GM13977 (cell line): Measurements from ENCODE around the gene EDEM3.

Source experiments
- DNase-seq: peaks from one replicate; pipeline ENCODE4 v3.0.0; 2012; ENCODE audit warnings: low spot score
- in situ Hi-C: fragments of 300-500 bp; cut with MboI; formaldehyde crosslinking; loops from one replicate; pipeline ENCODE4 v1.12.0; 2022; ENCODE audit warnings: low sequenced_read_pairs, low pct_unique_long_range_greater_than_20kb, mixed read lengths, inconsistent platforms; ENCODE audit not compliant: unreplicated experiment
- TF ChIP-seq, protein P1 (sequence below): IDR thresholded peaks from 2 replicates; pipeline ENCODE4 v1.5.1; 2012; ENCODE audit warnings: mild to moderate bottlenecking, control low read depth; ENCODE audit not compliant: insufficient read depth; ENCODE audit errors: extremely low read depth, missing control alignments

Gene EDEM3

DNA sequence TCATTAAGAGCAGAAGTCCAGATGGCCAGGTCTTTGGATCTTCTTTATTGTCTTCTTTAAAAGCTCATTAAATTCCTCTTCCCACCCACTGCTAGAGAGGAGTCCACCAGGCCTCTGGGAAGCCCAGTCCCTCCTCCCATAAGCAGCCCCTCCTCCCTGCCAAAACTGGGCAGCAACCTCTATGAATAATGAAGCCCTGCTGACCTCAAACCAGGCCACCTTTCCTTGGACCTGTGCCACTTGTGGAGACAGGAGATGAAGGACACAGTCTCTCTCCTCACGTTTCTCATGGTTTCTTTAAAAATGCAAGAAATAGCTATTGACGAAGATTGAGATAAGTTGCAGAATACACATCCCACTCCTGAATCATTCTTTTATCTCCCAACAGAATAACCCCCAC, 112.8 kb downstream of the EDEM3 start:
- in situ Hi-C loops: no loop called here
- TF ChIP-seq, protein P1, sequence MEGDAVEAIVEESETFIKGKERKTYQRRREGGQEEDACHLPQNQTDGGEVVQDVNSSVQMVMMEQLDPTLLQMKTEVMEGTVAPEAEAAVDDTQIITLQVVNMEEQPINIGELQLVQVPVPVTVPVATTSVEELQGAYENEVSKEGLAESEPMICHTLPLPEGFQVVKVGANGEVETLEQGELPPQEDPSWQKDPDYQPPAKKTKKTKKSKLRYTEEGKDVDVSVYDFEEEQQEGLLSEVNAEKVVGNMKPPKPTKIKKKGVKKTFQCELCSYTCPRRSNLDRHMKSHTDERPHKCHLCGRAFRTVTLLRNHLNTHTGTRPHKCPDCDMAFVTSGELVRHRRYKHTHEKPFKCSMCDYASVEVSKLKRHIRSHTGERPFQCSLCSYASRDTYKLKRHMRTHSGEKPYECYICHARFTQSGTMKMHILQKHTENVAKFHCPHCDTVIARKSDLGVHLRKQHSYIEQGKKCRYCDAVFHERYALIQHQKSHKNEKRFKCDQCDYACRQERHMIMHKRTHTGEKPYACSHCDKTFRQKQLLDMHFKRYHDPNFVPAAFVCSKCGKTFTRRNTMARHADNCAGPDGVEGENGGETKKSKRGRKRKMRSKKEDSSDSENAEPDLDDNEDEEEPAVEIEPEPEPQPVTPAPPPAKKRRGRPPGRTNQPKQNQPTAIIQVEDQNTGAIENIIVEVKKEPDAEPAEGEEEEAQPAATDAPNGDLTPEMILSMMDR: no peak
- DNase-seq: no peak

DNA sequence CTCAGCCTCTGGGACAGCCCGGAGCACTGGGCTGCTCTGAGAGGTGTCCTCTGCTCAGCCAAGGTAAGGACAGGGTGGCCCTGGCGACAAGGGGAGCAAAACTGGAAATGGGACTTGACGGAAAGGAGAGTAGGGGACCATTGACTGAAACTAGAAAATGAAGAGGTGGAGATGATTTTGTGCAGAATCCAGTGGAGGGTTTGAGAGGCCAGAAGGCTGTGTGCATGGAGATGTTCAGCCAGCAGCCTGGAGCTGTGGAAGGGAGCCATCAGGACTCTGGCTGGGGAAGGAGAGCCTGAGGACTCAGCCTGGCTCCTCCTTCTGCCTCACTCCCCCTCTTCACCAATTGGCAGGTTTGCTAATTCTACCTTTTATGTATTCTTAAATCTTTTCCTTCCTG, 114.2 kb downstream of the EDEM3 start:
- DNase-seq: no peak
- in situ Hi-C loops: no loop called here
- TF ChIP-seq, protein P1: no peak
